Ammon's horn (tissue), 1 donor: ENCODE data around the gene WDR27.
"Not testable (repeated sequence)": the region's sequence is repeated elsewhere in the genome, so short reads cannot be mapped to it uniquely, and the experiment has no call there.

Experiments
- DNase-seq: peaks from one replicate; pipeline ENCODE4 v3.0.0-alpha.2; 2016; ENCODE audit warnings: low spot score

WDR27 gene

DNA sequence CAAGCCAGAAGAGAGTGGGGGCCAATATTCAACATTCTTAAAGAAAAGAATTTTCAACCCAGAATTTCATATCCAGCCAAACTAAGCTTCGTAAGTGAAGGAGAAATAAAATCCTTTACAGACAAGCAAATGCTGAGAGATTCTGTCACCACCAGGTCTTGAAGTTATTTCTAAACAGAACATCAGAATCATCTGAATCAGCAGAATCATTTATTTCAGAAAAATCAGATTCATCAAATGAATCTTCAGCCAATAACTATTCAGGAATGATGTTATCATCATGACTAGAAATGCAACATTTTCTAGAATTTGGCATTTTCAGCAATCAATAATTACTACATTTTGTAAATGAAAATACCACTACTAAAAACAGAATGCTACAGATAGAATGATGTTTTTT lies 100.7 kb downstream of the WDR27 start:
- not testable (repeated sequence) for DNase-seq

GRCh38 chr6:169592558-169592957 lies 109.3 kb downstream of the WDR27 start:
- DNase-seq: no peak

DNA sequence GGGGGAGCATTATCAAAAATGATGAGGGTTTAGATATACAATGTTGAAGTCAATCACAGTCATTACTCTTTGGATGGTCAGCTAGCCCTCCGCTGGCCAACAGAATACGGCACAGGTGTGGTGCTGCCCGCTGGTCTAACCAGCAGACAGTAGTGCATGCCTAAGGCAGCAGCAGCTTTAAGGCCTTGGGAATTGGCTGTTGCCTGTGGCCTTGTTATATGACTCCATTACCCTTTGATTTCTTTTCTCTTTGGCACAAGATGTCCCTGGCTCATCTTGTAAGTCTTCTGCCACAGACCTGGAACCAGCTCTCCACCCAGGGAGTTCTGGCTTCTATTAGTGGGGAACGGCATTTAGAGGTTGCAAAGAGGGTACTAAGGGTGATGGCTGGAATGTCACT lies 110.2 kb downstream of the WDR27 start:
- DNase-seq: no peak

- DNase-seq: no peak
Observed at GRCh38 chr6:169590376-169590939, 111.4 kb downstream of the WDR27 start.

DNA sequence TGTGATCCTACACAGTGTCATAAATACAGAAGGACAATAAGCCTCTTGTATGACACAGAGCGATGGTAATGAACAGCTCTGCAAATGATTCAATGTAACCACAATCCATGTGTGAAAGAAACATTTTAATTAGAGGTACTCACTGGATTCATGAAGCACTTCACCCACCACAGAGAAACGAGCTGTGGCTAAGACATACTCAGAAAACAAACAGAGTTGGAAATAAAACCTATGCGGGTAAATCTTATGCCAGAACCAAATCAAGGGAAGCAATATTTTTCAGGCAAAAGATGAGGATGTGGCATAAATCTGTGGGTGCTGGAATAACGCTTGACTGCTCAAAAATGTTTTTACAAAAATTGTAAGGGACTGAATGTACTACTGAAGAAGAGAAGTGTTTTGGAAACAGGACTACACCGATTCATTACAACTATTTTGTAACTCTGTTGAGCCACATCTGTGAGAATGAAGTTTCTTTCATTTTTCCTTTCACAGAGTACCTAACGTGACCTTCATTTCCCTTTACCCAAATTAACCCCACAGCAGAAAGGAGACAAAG lies 112.1 kb downstream of the WDR27 start:
- DNase-seq: no peak

DNA sequence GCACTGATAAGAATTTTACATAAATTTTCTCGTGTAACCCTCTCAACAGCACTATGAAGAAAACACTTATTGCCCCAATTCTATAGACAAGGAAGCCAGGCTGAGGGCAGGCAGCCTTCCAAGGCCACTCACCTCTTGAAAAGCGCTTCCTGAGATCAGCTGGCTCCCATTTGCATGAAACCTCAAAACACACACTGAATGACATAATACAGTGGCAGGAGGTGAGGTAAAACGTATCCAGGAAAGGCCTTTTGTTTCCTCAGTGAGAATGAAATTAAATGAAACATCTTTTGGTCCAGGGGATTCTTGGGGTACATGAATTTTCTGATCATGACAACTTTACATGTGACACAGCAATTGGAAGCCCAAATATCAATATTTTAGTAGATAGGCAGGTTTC lies 112.5 kb downstream of the WDR27 start:
- DNase-seq: no peak

- DNase-seq: no peak
Observed at GRCh38 chr6:169587975-169588374, 113.9 kb downstream of the WDR27 start.

GRCh38 chr6:169583886-169584541 lies 117.8 kb downstream of the WDR27 start:
- DNase-seq: no peak

DNA sequence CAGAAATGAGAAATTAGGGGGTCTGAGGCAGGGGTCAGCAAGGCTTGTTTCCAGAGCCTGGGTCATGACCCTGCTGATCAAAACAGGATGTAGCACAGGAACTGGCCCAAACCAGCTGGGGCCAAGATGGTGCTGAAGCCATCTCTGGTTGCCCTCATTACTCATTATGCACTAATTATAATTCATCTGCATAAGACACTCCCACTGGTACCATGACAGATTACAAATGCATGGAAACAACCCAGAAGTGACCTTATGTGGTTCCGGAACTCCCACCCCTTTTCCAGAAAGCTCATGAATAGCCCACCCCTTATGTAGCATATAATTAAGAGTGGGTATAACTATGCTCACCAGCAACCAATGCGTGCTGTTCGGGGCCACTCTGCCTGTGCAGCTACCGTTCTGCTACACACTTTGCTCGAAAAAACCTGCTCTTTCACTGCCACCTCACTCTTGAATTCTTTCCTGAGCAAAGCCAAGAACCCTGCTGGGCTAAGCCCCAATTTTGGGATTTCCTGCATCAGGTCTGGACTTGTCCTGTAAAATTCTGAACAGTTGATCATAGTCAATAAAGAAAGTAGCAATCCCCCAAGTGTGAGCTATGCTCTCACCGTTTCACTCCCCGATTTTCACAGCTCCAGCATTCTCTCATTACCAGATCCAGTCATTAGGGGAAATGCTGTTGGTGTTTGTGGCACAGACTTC lies 122.3 kb downstream of the WDR27 start:
- no peak for DNase-seq

- no peak for DNase-seq
Observed at GRCh38 chr6:169577974-169578373, 123.9 kb downstream of the WDR27 start.

DNA sequence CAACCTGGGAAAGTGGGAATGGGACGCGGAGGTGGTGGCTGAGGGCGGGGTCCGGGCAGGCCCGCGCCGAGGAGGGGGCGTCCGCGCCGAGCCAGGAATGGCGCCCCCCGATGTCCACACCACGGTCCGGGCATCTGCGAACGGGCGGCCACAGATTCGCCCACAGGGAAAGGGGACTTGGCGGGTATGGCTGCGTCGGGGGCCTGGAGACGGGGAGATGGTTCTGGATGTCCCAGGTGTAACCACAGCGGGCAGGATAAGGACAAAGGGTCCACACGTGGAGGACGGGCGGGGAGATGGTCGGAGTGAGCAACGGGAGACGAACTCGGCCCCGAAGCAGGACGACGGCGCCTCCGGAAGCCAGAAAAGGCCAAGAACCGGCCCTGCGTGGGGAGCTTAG lies 124.6 kb downstream of the WDR27 start:
- DNase-seq: no peak

DNA sequence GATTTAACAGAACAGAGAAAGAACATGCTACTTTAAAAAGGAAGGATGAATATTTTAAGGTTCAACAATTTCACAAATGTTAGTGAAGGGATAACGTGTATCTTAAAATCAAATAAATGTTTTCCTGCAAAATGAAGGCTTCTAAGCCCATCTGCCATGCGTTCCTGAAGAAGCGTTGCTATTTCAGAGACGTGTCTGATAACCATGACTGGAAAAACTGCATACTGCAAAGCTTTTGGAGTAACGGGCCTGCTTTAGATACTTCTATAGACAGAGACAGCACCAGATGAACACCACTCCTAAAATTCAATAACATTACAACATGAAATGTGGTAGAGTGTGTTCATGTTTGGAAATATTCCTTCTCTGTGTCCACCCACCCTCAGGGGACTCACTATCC lies 126.0 kb downstream of the WDR27 start:
- DNase-seq: no peak

GRCh38 chr6:169575365-169575764 lies 126.5 kb downstream of the WDR27 start:
- DNase-seq: no peak

DNA sequence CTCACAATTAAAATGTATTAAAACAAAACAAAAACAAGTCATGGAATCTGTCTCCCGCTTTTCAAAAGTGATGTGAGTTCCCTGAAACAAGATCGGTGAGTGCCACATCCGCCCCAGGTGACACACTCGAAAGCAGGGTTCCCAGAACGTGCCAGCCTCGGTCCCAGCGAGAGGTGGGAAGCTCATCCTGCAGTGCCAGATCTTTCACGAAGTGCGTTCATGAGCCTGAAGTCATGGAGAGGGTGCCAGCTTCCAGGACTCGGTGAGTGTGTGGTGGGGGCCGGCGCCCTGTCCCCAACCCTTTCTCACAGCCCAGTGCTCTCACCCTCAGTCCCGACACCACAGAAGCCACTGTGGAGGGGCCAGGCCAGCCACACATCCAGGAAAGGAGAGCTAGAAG lies 127.4 kb downstream of the WDR27 start:
- no peak for DNase-seq

DNA sequence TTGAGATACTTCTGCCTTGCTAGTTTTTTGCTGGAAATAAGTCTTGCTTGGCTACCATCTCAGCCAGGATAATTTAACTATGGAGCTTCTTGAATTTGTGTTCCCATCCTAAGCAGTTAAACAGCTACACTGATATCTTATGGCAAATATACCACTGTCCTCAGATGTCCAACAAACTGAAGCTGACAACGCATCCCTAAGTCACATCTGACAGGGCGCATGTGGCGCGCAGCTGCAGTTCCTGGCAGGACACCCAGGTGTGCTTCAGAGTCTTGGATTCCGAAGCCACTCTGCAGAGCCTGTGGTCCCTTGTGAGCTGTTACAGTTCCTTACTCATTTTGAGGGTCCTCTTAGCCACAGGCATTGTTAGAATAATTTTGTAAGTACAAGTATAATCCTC lies 127.9 kb downstream of the WDR27 start:
- no peak for DNase-seq

- DNase-seq: no peak
Observed at GRCh38 chr6:169571123-169571962, 130.5 kb downstream of the WDR27 start.

DNA sequence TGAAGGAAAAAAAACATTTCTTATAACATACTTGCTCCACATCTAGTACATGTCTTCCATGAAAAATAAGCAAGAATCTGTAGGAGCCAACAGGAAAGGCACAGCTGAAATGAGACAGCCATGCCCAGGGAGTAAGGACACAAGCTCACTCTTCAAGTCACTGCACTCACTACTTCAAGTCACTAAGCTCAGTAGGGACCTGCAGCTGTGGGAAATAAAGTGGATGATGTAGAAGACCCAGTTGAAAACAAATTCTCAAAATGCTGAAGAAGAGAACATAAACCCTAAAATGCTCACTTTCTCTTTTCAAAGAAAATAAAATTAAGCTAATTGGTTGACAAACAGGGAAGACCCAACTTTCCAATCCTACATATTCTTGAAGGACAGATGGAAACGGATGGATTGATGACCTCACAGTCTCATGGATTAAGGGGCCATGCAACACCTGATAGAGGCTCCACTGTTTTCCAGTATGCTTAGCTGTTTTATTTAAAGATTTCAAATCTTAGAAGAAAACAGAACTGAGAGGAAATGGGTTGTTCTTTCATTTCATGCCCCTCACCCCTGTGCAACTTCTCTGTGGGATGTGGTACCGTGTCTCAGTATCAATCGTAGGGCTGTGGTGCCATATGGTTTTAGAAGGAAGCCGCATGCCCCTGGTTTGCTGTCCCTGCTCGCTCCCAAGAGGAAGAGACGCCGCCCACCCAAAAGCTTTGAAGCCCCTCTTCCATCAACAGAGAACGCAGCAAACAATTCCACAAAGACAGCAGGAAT lies 133.3 kb downstream of the WDR27 start:
- no peak for DNase-seq

DNA sequence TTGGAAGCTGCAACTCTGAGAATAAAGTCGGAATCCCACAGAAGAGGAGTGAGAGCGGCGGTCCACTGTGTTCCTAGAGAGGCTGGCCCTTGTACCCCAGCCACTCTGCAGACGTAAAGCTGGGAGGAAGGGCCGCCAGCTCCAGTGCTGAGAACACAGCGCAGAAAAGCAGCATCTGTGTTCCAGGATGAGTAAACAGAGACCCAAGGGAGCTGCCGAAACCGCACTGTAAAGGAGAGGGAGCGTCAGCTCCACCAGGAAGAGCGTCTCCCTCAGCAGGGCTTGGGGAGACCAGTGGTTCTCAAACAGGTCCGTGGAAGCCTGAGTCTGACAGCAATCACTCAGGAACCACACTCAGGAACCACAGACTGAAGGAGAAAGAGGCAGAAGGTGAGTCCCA lies 134.0 kb downstream of the WDR27 start:
- no peak for DNase-seq

- DNase-seq: no peak
Observed at GRCh38 chr6:169566961-169567750, 134.7 kb downstream of the WDR27 start.

DNA sequence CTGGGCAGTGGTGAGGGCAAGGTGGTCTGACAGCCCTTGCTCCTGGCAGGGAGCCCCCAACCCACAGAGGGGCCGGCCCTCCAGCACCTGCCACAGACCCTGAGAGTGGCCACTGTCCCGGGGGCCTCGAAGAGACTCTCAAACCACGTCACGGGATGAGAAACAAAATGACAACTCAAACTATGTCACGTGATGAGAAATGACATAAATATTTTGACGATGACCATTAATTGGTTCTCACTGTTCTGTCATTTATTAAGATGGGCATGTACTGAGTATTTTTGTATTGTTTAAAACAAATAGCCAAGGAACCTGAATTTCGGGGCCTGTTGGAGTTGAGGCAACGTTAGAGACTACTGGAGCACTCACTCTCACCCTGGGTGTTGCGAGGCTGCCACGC lies 135.5 kb downstream of the WDR27 start:
- no peak for DNase-seq
